Effector memory CD4-positive, alpha-beta T cell (primary cell): ENCODE data around the gene ARHGAP36.

ENCODE experiments used
- DNase-seq, 3 donors: peaks; one replicate each; pipeline ENCODE4 v3.0.0-alpha.2; 2020
- H3K27ac ChIP-seq: 2 replicates; pipeline ENCODE4 v1.7.0; 2013; ENCODE audit warnings: mild to moderate bottlenecking, low read length, moderate library complexity; ENCODE audit not compliant: insufficient read depth, poor library complexity, severe bottlenecking
- H3K27me3 ChIP-seq: replicated peaks from 2 replicates; pipeline ENCODE4 v1.7.0; 2013; ENCODE audit warnings: mild to moderate bottlenecking, low read length; ENCODE audit not compliant: insufficient read depth, control insufficient read depth, poor library complexity, severe bottlenecking
- H3K36me3 ChIP-seq: 2 replicates; pipeline ENCODE4 v1.7.0; 2013; ENCODE audit warnings: mild to moderate bottlenecking, low read length, moderate library complexity; ENCODE audit not compliant: control insufficient read depth, insufficient read depth
- H3K4me1 ChIP-seq: 2 replicates; pipeline ENCODE4 v1.7.0; 2013; ENCODE audit warnings: low read length, mild to moderate bottlenecking; ENCODE audit not compliant: control insufficient read depth, insufficient read depth, poor library complexity, severe bottlenecking
- H3K4me3 ChIP-seq: 2 replicates; pipeline ENCODE4 v1.7.0; 2013; ENCODE audit warnings: low read length, low read depth, mild to moderate bottlenecking; ENCODE audit not compliant: insufficient read depth, poor library complexity, severe bottlenecking
- H3K9me3 ChIP-seq: 2 replicates; pipeline ENCODE4 v1.7.0; 2013; ENCODE audit warnings: mild to moderate bottlenecking, low read length, moderate library complexity; ENCODE audit not compliant: control insufficient read depth
- total RNA-seq, 3 donors: gene quantifications; one replicate each; lab custom pipeline; 2026; lab: John Stamatoyannopoulos, UW

Gene ARHGAP36, protein sequence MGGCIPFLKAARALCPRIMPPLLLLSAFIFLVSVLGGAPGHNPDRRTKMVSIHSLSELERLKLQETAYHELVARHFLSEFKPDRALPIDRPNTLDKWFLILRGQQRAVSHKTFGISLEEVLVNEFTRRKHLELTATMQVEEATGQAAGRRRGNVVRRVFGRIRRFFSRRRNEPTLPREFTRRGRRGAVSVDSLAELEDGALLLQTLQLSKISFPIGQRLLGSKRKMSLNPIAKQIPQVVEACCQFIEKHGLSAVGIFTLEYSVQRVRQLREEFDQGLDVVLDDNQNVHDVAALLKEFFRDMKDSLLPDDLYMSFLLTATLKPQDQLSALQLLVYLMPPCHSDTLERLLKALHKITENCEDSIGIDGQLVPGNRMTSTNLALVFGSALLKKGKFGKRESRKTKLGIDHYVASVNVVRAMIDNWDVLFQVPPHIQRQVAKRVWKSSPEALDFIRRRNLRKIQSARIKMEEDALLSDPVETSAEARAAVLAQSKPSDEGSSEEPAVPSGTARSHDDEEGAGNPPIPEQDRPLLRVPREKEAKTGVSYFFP
- total RNA-seq, result 0 reads per million in 3 donors

DNA sequence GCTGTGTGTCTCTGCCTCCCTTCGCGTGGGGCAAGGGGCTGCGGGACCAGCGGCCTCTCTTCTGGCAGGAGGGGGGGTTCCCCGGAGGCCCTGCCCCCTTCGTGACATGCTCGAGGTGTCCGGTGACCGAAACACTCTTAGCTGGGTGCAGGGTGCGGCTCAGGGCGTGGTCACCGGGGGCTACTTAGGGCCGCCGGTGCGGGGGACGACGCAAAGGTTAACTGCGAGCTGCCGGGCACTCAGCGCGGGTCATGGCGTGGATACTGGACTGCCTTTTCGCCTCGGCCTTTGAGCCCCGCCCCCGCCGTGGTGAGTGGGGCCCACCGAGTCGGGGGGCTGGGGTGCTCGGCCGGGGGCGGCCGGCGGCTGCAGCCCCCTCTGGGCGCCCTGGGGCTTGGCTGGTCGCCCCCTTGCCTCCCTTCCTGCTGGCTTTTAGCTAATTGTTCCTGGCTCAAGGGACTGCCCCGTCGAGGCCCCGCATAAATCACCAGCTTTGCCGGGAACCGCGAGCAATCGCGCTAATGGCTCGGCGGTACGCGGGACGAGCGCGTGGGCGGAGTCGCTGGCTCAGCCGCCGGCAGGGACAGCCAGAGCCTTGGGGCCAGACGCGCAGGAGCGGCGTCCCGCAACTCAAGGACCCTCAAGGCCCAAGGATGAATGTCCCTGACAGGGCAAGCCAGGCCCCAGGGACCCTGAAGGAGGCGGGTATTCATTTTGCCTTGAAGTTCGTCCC lies at the start of gene ARHGAP36:
TSS of gene ARHGAP36 (plus strand) at position 211 of the 733 bp plus-strand sequence. CDS start 23,320 bp downstream, outside the sequence.
- H3K9me3 ChIP-seq, result no peaks in the 10 kb centered on the region
- no peak for DNase-seq
- no peak within 1 kb of the TSS for H3K27ac ChIP-seq
- H3K4me3 ChIP-seq, result no peak within 1 kb of the TSS
- no peaks in the 10 kb centered on the region for H3K27me3 ChIP-seq
- no peaks in the 10 kb centered on the region for H3K36me3 ChIP-seq
- no peaks in the 10 kb centered on the region for H3K4me1 ChIP-seq

DNA sequence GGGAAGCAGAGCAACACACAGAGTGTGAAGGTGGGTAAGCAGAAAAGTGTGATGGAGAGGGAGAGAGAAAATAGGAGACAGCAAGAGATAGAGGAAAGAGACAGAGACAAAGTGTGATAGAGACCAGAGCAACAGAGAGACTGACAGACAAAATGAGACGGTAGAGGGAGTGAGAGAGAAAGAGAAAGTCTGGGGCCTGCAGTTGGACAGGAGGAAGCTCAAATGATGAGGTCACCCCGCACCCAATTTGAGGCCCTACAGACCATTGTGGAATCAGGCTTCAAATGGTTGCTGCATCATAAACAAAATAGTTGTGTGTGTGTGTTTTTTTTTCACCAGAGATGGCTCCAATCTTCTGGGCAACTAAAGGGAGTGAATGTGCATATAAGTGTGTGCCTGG lies 48.0 kb upstream of the ARHGAP36 start:
- DNase-seq, result no peak
- Histone ChIP-seq H3K4me3 (no peak overlapping the region), H3K27ac (no peak overlapping the region), H3K27me3 (peaks cover 3% of the 10 kb centered on the region), H3K36me3 (no peaks in the 10 kb centered on the region), H3K9me3 (no peaks in the 10 kb centered on the region), H3K4me1 (no peaks in the 10 kb centered on the region)

DNA sequence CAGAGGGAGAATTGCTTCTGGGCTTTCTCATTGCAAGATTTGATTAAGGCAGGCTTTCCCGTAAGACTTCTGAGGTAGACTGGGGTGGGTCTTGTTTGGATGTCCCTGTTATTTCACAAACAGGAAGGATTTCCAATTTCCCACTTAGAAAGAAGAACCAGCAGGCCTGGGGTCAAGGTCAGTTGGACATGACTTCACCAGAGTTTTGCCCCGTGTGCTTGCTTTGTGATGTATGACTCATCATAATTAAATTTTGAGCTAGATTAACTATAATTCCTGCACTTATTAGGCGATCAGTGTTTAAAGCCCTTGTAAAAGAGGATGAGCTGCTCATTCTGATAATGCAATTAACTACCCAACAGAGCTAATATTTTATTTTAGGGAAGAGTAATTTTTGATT lies 32.8 kb upstream of the ARHGAP36 start:
- H3K9me3 ChIP-seq, result no peaks in the 10 kb centered on the region
- no peak overlapping the region for H3K4me3 ChIP-seq
- no peaks in the 10 kb centered on the region for H3K4me1 ChIP-seq
- no peak for DNase-seq
- H3K36me3 ChIP-seq, result no peaks in the 10 kb centered on the region
- H3K27ac ChIP-seq, result no peak overlapping the region
- H3K27me3 ChIP-seq, result no peaks in the 10 kb centered on the region

DNA sequence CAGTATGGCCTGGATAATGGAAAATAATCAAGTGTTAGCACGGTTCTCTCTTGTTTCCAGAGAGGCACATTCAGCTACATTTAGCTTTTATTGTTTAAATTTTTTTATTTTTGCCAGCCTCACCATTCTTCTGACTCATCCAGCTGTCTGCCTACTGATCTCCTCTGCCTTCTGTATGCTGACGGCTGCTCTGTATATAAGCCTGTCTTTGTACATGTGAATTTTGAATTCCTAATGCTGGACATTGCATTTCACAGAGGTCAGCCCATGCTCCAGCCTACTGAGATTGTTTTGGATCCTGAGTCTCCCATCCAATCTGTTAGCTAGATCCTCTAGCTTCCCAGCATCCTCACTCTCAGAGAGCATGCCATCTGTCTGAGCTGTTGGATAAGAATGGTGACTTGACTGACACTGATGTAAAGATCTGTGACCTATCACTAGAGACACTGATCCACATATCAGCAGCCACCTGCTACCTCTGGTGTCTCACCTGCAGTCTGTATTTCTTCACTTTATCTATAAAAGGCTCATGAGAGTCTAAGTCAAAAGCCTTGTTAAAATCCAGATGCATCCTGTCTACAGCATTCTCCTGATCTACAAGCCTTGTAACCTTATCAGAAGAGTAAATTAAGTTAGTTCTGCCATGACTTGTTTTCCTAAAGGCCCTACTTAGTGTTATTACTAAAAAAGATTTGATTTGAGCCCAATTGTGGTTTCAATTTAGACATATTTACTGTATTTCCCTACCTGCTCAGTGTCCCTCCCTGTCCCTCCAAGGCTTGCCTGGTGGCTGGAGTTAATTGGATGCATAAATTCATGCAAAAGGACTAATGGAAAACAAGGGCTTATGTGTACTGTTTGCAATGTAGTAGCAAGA lies 25.6 kb upstream of the ARHGAP36 start:
- H3K36me3 ChIP-seq, result no peaks in the 10 kb centered on the region
- H3K9me3 ChIP-seq, result no peaks in the 10 kb centered on the region
- H3K27me3 ChIP-seq, result no peaks in the 10 kb centered on the region
- no peak overlapping the region for H3K27ac ChIP-seq
- no peak overlapping the region for H3K4me3 ChIP-seq
- no peak for DNase-seq
- no peaks in the 10 kb centered on the region for H3K4me1 ChIP-seq

DNA sequence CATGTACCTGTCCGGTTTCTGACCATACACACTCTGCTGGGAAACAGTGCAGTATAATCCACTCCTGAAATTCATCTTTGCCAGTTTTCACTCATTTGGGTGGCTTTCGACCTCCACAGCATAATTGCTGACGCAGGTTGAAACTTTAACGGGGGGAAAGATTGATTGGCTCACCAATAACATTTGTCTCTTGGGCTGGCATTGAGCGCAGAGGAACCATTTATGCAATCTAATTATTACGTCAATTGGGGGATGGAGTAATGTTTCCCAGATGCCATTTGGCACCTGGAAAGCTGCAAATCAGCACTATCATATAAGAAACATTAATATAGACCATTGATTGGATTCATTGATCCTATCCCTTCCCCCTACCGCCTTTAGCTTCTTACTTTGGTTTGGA lies 24.1 kb upstream of the ARHGAP36 start:
- no peaks in the 10 kb centered on the region for H3K9me3 ChIP-seq
- no peak for DNase-seq
- no peaks in the 10 kb centered on the region for H3K27me3 ChIP-seq
- H3K27ac ChIP-seq, result no peak overlapping the region
- H3K4me3 ChIP-seq, result no peak overlapping the region
- H3K36me3 ChIP-seq, result no peaks in the 10 kb centered on the region
- H3K4me1 ChIP-seq, result no peaks in the 10 kb centered on the region

DNA sequence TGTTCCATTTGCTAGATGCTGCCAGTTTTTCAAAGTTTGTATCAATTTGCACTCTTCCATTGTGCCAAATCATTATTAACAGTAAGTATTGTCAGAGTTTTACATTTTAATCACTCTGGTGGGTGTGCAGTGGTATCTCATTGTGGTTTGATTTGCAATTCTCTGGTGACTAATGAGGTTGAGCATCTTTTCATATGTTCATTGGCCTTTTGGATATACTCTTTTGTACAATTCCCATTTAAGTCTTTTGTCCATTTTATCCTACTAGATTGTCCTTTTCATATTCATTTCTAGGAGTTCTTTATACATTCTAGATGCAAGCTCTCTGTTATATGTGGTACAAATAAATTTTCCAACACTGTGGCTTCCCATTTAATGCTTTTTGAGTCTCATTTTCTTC lies 17.4 kb upstream of the ARHGAP36 start:
- Histone ChIP-seq H3K4me3 (no peak overlapping the region), H3K27me3 (no peaks in the 10 kb centered on the region), H3K4me1 (no peaks in the 10 kb centered on the region), H3K9me3 (no peaks in the 10 kb centered on the region), H3K27ac (no peak overlapping the region), H3K36me3 (no peaks in the 10 kb centered on the region)
- DNase-seq, result no peak

DNA sequence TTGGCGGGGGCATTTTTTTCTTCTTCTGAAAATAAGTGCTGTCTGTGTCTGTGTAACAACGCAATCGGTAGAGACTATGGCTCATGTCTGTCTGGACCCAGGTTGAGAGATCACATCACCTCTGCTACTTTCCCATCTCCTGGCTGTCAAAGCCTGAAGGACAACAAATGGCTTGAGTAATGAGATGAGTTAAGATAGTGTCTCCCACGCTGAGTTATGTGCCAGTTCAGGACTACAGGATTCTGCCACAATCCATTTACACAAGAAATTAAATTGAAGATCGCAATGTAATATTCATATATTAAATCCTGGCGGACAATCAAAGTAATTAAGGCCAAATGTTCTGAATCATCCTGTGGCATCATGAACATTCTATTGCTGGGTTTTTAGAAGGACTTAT lies 16.5 kb upstream of the ARHGAP36 start:
- Histone ChIP-seq H3K27ac (no peak overlapping the region), H3K36me3 (no peaks in the 10 kb centered on the region), H3K9me3 (no peaks in the 10 kb centered on the region), H3K4me1 (no peaks in the 10 kb centered on the region), H3K27me3 (no peaks in the 10 kb centered on the region), H3K4me3 (no peak overlapping the region)
- DNase-seq, result no peak

DNA sequence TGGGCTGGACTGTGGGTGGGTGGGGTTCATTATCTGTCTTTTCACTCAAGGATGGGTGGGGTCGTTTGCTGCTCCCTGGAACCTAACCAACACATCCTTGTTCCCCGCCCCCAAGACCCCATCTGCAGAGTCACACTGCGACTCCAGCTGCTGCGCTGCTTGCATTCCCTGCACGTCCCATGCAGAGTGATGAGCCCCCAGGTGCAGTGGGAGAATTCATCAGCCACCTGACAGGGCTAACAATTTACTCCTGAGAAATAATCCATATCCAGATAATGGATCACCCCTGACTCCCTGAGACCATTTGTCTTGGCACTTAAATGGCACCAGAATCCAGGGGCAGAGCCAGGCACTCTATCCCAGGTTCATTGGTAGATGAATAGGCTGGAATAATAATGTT lies 12.4 kb upstream of the ARHGAP36 start:
- Histone ChIP-seq H3K27me3 (no peaks in the 10 kb centered on the region), H3K27ac (no peak overlapping the region), H3K9me3 (no peaks in the 10 kb centered on the region), H3K4me1 (no peaks in the 10 kb centered on the region), H3K4me3 (no peak overlapping the region), H3K36me3 (no peaks in the 10 kb centered on the region)
- DNase-seq, result no peak

DNA sequence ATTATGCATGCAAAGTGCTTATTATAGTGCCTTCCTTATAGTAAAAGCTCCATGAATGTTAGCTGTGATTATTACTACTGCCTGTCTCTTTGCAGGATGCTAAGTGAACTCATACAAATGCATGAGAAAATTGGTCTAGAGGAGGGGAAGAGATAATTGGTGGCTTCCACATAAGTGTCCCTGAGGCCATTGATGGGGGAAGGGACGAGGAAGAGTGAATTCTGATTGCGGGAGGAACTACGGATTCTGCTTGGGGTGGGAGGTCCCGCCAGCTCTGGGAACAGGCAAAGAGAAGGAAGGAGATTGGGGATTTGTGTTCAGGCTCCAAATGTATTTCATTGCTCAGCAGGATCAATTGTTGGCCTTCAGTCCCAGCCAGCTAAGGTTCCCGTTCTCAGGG lies 11.6 kb upstream of the ARHGAP36 start:
- Histone ChIP-seq H3K9me3 (no peaks in the 10 kb centered on the region), H3K4me3 (no peak overlapping the region), H3K4me1 (no peaks in the 10 kb centered on the region), H3K27ac (no peak overlapping the region), H3K36me3 (no peaks in the 10 kb centered on the region), H3K27me3 (no peaks in the 10 kb centered on the region)
- DNase-seq, result no peak
